Ramos (cell line): Measurements from ENCODE around the gene UMAD1.

ENCODE experiments used
- in situ Hi-C: fragments of 300-500 bp; cut with MboI; formaldehyde crosslinking; loops from one replicate; pipeline ENCODE4 v1.14.3; 2022; ENCODE audit warnings: low sequenced_read_pairs; ENCODE audit not compliant: unreplicated experiment

The UMAD1 gene

GRCh38 chr7:7761340-7761973 lies 120.9 kb downstream of the UMAD1 start:
- in situ Hi-C loops = no loop called here

- in situ Hi-C loops = no loop called here
These were observed 121.6 kb downstream of the UMAD1 start for GRCh38 chr7:7761974-7762779.

GRCh38 chr7:7764520-7765396 lies 124.2 kb downstream of the UMAD1 start:
- in situ Hi-C loops = no loop called here

GRCh38 chr7:7765422-7765821 lies 124.9 kb downstream of the UMAD1 start:
- in situ Hi-C loops = no loop called here

GRCh38 chr7:7766671-7767070 lies 126.1 kb downstream of the UMAD1 start:
- in situ Hi-C loops = no loop called here

GRCh38 chr7:7768977-7769709 lies 128.6 kb downstream of the UMAD1 start:
- in situ Hi-C loops = no loop called here

- in situ Hi-C loops = no loop called here
These were observed 129.4 kb downstream of the UMAD1 start for GRCh38 chr7:7769710-7770627.

GRCh38 chr7:7771452-7771851 lies 130.9 kb downstream of the UMAD1 start:
- in situ Hi-C loops = no loop called here

GRCh38 chr7:7772397-7772821 lies 131.9 kb downstream of the UMAD1 start:
- in situ Hi-C loops = no loop called here

GRCh38 chr7:7773334-7774309 lies 133.1 kb downstream of the UMAD1 start:
- in situ Hi-C loops = no loop called here

- in situ Hi-C loops = no loop called here
These were observed 139.3 kb downstream of the UMAD1 start for GRCh38 chr7:7779888-7780287.

GRCh38 chr7:7783001-7783400 lies 142.4 kb downstream of the UMAD1 start:
- in situ Hi-C loops = no loop called here

- in situ Hi-C loops = no loop called here
These were observed 144.9 kb downstream of the UMAD1 start for GRCh38 chr7:7785344-7785973.

- in situ Hi-C loops = no loop called here
These were observed 146.0 kb downstream of the UMAD1 start for GRCh38 chr7:7786595-7786994.

- in situ Hi-C loops = no loop called here
These were observed 149.0 kb downstream of the UMAD1 start for GRCh38 chr7:7789551-7789988.

GRCh38 chr7:7790041-7790741 lies 149.6 kb downstream of the UMAD1 start:
- in situ Hi-C loops = no loop called here

GRCh38 chr7:7791523-7791922 lies 151.0 kb downstream of the UMAD1 start:
- in situ Hi-C loops = no loop called here
